ENCODE measurements around the gene PDLIM3.
"Not testable (repeated sequence)": the region's sequence is repeated elsewhere in the genome, so short reads cannot be mapped to it uniquely, and the experiment has no call there.

Gene PDLIM3

DNA sequence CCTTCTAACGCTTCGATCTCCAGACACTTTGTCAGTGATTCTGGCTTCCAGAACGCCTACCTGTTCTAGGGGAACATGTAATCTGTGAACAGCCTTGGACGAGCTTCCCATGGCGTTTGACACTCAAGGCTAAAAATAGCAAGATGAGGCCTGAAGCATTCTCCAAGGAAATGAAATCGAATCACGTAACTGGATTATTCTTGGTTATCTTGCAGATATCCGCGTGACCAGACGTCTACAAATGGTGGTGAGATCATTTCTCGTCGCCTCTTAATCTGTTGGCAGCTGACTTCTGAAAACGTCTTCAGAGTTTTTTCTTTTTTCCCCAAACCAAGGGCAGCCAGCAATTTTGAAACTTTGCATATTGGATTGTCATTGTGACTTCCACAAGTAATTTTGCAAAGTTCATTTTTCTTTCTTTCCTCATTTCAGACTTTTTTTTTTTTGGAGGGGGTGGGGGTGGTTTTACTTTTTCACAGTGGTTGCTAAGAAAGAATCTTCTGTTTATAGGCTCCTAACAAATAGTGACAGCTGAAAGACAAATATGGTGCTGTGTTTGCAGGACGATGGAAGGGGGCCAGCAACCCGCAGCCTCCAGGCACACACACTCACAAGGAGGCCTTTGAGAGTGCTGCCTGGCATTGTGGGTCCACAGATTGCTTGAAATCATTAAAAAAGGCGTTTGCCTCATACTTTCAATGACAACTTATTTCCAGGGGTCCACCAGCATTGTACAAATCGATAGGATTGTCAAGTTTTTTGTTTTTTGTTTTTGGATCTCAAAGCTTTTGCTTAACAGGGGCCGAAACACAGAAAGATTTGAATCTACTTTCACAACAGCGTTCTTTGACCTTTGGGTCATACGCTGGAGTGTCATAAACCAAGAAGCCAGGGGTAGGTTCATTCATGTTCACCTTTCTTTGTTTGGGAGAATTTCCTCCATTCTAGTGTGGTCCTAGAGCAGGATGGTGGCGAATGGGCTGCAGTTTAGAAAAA lies 32.4 kb upstream of the PDLIM3 start:
- Histone ChIP-seq H3K27ac (ENCODE audit: low read length) (no peak overlapping the region), H3K36me3 (ENCODE audit: control insufficient read depth, low read depth, low read length) (no peaks in the 10 kb centered on the region)

DNA sequence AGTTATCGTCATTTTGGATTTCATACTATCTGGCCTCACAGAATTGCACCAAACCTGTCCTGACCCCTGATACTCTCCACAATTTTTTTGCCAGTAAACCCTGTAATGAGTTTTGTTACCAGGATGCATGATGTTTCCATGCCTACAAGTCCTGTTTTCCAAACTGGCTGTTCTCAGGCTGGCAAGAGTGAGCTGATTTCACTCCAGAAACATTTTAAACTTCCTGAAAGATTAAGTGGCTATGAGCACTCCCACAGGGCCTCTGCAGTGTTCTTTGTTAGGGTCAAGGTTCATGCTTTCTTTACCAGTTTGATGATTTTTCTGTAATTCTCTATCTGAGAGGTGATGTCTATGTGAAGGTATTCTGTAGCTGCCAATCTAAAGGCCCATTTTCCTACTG lies 31.7 kb upstream of the PDLIM3 start:
- Histone ChIP-seq H3K27ac (ENCODE audit: low read length) (no peak overlapping the region), H3K27me3 (ENCODE audit: control insufficient read depth, insufficient read depth, low read length) (no peaks in the 10 kb centered on the region), H3K36me3 (ENCODE audit: control insufficient read depth, low read depth, low read length) (no peaks in the 10 kb centered on the region), H3K9ac (ENCODE audit: low read length) (no peak overlapping the region), H3K4me1 (ENCODE audit: control insufficient read depth, low read depth, low read length) (no peaks in the 10 kb centered on the region), H3K4me3 (ENCODE audit: low read length) (no peak overlapping the region), H3K9me3 (ENCODE audit: control insufficient read depth, low read depth, low read length) (no peaks in the 10 kb centered on the region)

More for the DNA sequence above, 32.4 kb upstream of the PDLIM3 start:
- H3K9me3 ChIP-seq (ENCODE audit: control insufficient read depth, low read depth, low read length): no peaks in the 10 kb centered on the region
- H3K27me3 ChIP-seq (ENCODE audit: control insufficient read depth, insufficient read depth, low read length): no peaks in the 10 kb centered on the region
- no peaks in the 10 kb centered on the region for H3K4me1 ChIP-seq (ENCODE audit: control insufficient read depth, low read depth, low read length)
- H3K9ac ChIP-seq (ENCODE audit: low read length): no peak overlapping the region
- no peak overlapping the region for H3K4me3 ChIP-seq (ENCODE audit: low read length)

GRCh38 chr4:185566425-185566824 lies 31.1 kb upstream of the PDLIM3 start:
- Histone ChIP-seq H3K27ac (ENCODE audit: low read length) (no peak overlapping the region), H3K9me3 (ENCODE audit: control insufficient read depth, low read depth, low read length) (no peaks in the 10 kb centered on the region), H3K4me3 (ENCODE audit: low read length) (no peak overlapping the region), H3K27me3 (ENCODE audit: control insufficient read depth, insufficient read depth, low read length) (no peaks in the 10 kb centered on the region), H3K9ac (ENCODE audit: low read length) (no peak overlapping the region), H3K4me1 (ENCODE audit: control insufficient read depth, low read depth, low read length) (no peaks in the 10 kb centered on the region), H3K36me3 (ENCODE audit: control insufficient read depth, low read depth, low read length) (no peaks in the 10 kb centered on the region)

DNA sequence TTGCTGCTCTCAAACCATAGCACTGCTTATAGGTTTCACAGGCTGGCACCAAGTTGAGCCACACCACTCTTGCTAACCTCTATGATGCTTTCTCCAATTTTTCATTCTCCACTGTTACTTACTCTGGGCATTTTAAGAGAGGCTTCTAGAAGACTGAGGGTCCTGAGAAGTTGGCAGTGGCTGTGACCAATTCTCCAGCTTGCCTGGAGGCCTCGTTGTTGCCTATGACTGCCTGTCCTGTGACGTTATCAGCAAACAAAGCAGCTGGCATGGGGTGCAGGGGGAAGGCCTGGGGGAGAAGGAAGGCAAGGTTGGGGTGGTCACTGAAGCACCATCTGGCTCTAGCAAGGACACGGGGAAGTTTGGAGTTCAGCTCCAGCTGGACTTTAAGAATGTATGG lies 30.4 kb upstream of the PDLIM3 start:
- H3K9me3 ChIP-seq (ENCODE audit: control insufficient read depth, low read depth, low read length): no peaks in the 10 kb centered on the region
- no peak overlapping the region for H3K4me3 ChIP-seq (ENCODE audit: low read length)
- H3K9ac ChIP-seq (ENCODE audit: low read length): no peak overlapping the region
- H3K27me3 ChIP-seq (ENCODE audit: control insufficient read depth, insufficient read depth, low read length): no peaks in the 10 kb centered on the region
- H3K4me1 ChIP-seq (ENCODE audit: control insufficient read depth, low read depth, low read length): no peaks in the 10 kb centered on the region
- H3K36me3 ChIP-seq (ENCODE audit: control insufficient read depth, low read depth, low read length): no peaks in the 10 kb centered on the region
- H3K27ac ChIP-seq (ENCODE audit: low read length): no peak overlapping the region

- Histone ChIP-seq H3K9ac (ENCODE audit: low read length) (no peak overlapping the region), H3K9me3 (ENCODE audit: control insufficient read depth, low read depth, low read length) (no peaks in the 10 kb centered on the region), H3K36me3 (ENCODE audit: control insufficient read depth, low read depth, low read length) (no peaks in the 10 kb centered on the region), H3K4me3 (ENCODE audit: low read length) (no peak overlapping the region), H3K4me1 (ENCODE audit: control insufficient read depth, low read depth, low read length) (peaks cover 4% of the 10 kb centered on the region), H3K27ac (ENCODE audit: low read length) (no peak overlapping the region), H3K27me3 (ENCODE audit: control insufficient read depth, insufficient read depth, low read length) (no peaks in the 10 kb centered on the region)
Measured at GRCh38 chr4:185564349-185564748, 29.0 kb upstream of the PDLIM3 start.

DNA sequence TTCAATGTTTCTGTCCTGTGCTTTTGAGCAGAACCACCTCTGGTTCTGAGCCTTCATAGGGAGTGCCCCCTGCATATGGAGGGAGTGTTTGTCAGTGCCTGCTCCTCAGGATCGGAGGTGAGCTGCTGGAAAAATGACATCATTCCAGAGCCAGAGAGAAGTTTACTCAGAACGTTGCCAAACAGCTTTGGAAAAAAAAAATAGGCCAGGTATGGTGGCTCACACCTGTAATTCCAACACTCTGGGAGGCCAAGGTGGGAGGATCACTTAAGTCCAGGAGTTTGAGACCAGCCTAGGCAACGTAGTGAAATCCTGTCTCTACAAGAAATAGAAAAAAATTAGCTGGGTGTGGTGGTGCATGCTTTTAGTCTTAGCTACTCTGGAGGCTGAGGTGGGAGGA lies 27.2 kb upstream of the PDLIM3 start:
- H3K4me3 ChIP-seq (ENCODE audit: low read length): no peak overlapping the region
- peaks cover 4% of the 10 kb centered on the region for H3K4me1 ChIP-seq (ENCODE audit: control insufficient read depth, low read depth, low read length)
- H3K27me3 ChIP-seq (ENCODE audit: control insufficient read depth, insufficient read depth, low read length): no peaks in the 10 kb centered on the region
- H3K9ac ChIP-seq (ENCODE audit: low read length): no peak overlapping the region
- no peaks in the 10 kb centered on the region for H3K36me3 ChIP-seq (ENCODE audit: control insufficient read depth, low read depth, low read length)
- no peaks in the 10 kb centered on the region for H3K9me3 ChIP-seq (ENCODE audit: control insufficient read depth, low read depth, low read length)
- no peak overlapping the region for H3K27ac ChIP-seq (ENCODE audit: low read length)

DNA sequence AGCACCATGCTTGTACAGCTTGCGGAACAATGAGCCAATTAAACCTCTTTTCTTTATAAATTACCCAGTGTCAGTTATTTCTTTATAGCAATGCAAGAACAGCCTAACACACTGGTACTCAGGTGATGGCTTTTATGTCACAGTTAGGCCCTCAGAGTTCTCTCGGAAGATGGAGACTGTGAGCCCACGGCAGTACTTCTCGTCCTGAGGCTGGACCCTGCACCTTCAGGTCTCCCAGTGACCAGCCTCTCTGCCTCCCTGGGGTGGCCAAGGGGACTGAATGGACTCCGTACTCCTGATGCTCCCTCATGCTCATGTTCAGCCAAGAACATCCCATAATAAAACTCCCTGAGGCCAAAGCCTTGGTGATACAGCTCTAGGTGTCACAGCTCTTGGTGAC lies 25.0 kb upstream of the PDLIM3 start:
- peaks cover 4% of the 10 kb centered on the region for H3K4me1 ChIP-seq (ENCODE audit: control insufficient read depth, low read depth, low read length)
- no peaks in the 10 kb centered on the region for H3K36me3 ChIP-seq (ENCODE audit: control insufficient read depth, low read depth, low read length)
- no peaks in the 10 kb centered on the region for H3K9me3 ChIP-seq (ENCODE audit: control insufficient read depth, low read depth, low read length)
- no peak overlapping the region for H3K4me3 ChIP-seq (ENCODE audit: low read length)
- H3K27ac ChIP-seq (ENCODE audit: low read length): no peak overlapping the region
- no peak overlapping the region for H3K9ac ChIP-seq (ENCODE audit: low read length)
- H3K27me3 ChIP-seq (ENCODE audit: control insufficient read depth, insufficient read depth, low read length): no peaks in the 10 kb centered on the region

DNA sequence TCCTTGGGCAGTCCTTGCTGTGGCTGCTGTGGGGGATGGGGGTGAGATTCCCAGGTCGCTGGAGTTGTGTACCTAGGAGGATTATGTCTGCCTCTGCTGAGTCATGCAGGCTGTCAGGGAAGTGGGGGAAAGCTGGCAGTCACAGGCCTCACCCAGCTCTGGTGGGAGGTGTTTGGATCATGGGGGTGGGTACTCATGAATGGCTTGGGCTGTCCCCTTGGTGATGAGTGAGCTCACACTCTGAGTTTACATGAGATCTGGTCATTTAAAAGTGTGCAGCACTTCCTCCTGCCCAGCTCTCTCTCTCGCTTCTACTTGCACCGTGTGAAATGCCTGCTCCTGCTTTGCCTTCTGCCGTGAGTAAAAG lies 24.6 kb upstream of the PDLIM3 start:
- Histone ChIP-seq H3K27me3 (ENCODE audit: control insufficient read depth, insufficient read depth, low read length) (no peaks in the 10 kb centered on the region), H3K4me3 (ENCODE audit: low read length) (no peak overlapping the region), H3K9ac (ENCODE audit: low read length) (no peak overlapping the region), H3K4me1 (ENCODE audit: control insufficient read depth, low read depth, low read length) (peaks cover 4% of the 10 kb centered on the region), H3K9me3 (ENCODE audit: control insufficient read depth, low read depth, low read length) (no peaks in the 10 kb centered on the region), H3K27ac (ENCODE audit: low read length) (no peak overlapping the region), H3K36me3 (ENCODE audit: control insufficient read depth, low read depth, low read length) (no peaks in the 10 kb centered on the region)

DNA sequence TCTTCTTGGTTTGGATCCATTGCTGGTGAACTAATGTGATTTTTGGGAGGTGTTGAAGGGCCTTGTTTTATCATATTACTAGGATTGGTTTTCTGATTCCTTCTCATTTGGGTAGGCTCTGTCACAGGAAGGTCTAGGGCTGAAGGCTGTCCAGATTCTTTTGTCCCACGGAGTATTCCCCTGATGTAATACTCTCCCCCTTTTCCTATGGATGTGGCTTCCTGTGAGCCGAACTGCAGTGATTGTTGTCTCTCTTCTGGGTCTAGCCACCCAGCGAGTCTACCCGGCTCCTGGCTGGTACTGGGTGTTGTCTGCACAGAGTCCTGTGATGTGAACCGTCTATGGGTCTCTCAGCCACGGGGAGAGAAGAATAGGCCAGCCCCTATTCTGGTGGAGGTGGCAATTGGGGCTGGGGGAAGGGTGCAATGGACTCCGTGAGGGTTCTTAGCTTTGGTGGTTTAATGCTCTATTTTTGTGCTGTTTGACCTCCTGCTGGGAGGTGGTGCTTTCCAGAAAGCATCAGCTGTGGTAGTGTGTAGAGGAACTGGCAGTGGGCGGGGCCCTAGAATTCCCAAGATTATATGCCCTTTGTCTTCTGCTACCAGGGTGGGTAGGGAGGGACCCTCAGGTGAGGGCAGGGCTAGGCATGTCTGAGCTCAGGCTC lies 24.1 kb upstream of the PDLIM3 start:
- not testable (repeated sequence) for H3K9ac ChIP-seq (ENCODE audit: low read length); H3K27ac ChIP-seq (ENCODE audit: low read length)

DNA sequence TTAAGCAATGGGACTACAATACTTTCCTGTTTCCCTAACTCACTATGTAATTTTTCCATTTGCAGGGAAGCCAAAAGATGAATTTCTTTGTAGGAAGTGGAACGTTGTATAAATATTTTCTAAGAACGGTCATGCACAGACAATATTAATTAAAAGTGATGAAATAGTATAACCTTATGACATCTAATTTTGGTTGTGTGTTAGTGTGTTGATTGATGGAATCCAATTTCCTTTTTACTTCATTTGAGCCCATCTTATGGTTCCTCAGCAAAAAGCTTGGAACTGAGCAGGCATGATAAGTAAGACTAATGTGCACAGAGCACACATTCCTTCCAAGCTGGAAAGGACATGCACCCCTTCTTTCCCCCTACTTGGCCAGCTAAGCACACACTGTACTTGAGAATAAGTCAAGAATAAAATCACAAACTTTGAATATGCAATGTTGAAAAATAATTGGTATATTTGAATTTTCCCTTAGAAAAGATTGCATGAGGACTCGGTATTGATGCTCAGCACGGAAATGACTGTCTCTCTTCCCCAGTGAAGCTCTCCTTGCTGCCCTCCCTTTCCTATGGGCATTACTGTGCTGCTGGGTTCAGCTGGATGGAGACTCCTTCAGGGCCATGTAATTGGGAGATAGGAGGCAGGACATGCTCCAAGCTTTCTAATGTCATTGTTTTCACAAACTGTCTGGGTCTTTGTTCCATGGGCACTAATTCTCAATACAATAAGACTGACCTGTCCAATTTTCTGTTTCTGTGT lies 19.2 kb upstream of the PDLIM3 start:
- Histone ChIP-seq H3K4me3 (ENCODE audit: low read length) (no peak overlapping the region), H3K4me1 (ENCODE audit: control insufficient read depth, low read depth, low read length) (no peaks in the 10 kb centered on the region), H3K9ac (ENCODE audit: low read length) (no peak overlapping the region), H3K27me3 (ENCODE audit: control insufficient read depth, insufficient read depth, low read length) (no peaks in the 10 kb centered on the region), H3K9me3 (ENCODE audit: control insufficient read depth, low read depth, low read length) (no peaks in the 10 kb centered on the region), H3K36me3 (ENCODE audit: control insufficient read depth, low read depth, low read length) (no peaks in the 10 kb centered on the region), H3K27ac (ENCODE audit: low read length) (no peak overlapping the region)

More for the DNA sequence above, 24.1 kb upstream of the PDLIM3 start:
- H3K4me1 ChIP-seq (ENCODE audit: control insufficient read depth, low read depth, low read length); H3K27me3 ChIP-seq (ENCODE audit: control insufficient read depth, insufficient read depth, low read length); H3K4me3 ChIP-seq (ENCODE audit: low read length); H3K9me3 ChIP-seq (ENCODE audit: control insufficient read depth, low read depth, low read length); H3K36me3 ChIP-seq (ENCODE audit: control insufficient read depth, low read depth, low read length): not testable (repeated sequence)

DNA sequence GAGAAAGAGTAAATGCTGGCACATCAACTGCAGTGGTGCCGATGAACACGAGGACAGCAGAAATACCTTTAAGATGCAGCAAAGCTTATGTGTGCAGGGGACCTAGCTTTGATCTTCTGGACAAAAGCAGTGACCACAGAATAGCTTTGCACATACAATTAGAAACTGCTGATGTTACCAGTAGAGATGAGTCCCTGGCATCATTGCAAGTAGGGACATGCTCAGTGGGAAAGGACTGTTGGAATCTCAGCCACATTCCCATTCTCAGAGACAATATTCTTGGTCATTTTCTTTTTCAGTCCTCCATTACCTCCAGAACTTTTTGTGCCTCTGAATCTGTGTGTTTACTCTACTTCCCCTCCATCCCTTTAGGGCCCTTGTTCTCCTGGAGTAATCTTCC lies 16.9 kb upstream of the PDLIM3 start:
- Histone ChIP-seq H3K4me1 (ENCODE audit: control insufficient read depth, low read depth, low read length) (no peaks in the 10 kb centered on the region), H3K27me3 (ENCODE audit: control insufficient read depth, insufficient read depth, low read length) (no peaks in the 10 kb centered on the region), H3K9ac (ENCODE audit: low read length) (no peak overlapping the region), H3K9me3 (ENCODE audit: control insufficient read depth, low read depth, low read length) (no peaks in the 10 kb centered on the region), H3K36me3 (ENCODE audit: control insufficient read depth, low read depth, low read length) (no peaks in the 10 kb centered on the region), H3K27ac (ENCODE audit: low read length) (no peak overlapping the region), H3K4me3 (ENCODE audit: low read length) (no peak overlapping the region)
